GDM1 (cell line): ENCODE measurements around the gene MOSPD3.

Experiments used
- DNase-seq: peaks from one replicate; lab custom pipeline; 2025; lab: John Stamatoyannopoulos, UW

The MOSPD3 gene

DNA sequence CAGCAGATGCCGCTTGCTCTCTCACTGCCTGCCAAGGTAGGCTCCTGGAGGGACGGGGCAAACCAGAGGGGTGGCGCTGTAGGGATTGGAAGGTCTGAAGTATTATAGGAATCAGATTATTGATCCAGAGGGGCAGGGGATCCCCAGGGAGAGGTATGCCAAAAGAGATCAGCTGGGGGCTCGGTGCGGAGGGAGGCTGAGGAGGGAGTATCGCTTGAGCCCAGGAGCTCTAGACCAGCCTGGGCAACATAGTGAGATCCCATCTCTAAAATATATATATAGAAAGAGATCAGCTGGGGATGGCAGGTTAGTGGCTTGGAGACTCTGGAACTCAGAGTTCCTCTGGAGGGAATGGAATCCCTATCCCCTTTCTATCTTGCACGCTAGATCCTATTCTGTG lies 17.2 kb upstream of the MOSPD3 start:
- DNase-seq = no peak

DNA sequence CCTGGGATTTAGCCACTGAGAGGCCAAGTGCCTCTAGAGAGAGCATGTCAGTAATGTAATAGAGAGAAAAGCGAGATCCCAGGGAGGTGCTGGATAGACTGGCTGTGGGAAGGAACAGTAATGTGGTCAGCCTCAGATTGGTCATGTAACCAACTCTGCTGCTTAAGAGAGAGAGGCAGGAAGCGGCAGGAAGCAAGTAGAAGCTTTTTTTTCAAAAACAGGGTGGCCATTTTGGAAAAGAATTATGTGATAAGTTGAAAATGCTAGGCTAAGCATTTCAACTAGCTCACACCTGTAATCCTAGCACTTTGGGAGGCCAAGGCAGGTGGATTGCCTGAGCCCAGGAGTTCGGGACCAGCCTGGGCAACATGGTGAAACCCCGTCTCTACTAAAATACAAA lies 13.9 kb upstream of the MOSPD3 start:
- peak; percentile 53 for DNase-seq

DNA sequence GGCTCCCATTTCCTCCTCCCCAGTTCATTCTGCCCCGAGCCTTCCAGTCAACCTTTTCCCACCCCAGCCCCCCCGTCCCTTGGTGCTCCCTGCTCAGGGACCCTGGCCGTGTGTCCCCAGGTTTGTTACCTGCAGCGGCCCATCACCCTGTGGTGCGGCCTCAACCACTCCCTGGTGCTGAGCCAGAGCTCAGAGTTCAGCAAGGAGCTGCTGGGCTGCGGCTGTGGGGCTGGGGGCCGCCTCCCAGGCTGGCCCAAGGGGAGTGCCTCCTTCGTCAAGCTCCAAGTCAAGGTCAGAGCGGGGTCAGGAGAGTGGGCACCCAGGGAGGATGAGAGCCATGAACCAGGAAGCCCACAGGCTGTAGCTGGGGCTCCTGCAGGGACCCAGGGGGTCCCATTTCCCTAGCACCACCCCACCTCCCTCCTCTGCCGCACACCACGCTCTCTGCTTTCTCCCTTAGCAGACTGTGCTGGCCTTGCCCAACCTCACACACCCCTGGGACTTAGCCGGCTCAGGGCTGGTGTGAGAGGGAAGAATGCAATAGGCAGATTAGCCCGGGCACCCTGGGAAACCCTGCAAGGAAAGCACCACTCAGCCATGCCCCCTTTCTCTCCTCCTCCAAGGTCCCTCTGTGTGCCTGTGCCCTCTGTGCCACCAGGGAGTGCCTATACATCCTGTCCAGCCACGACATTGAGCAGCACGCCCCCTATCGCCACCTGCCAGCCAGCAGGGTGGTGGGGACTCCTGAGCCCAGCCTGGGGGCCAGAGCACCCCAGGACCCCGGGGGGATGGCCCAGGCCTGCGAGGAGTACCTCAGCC lies 12.2 kb upstream of the MOSPD3 start:
- no peak for DNase-seq

DNA sequence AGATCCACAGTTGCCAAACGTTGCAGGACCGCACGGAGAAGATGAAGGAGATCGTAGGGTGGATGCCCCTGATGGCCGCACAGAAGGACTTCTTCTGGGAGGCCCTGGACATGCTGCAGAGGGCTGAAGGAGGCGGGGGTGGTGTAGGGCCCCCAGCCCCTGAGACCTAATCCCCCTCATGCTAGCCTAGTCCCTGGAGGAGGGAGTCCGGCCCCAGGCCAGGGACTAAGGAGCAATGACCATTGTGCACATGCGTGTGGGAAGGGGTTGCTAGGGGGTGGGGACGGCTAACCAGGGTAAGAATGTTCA lies 11.7 kb upstream of the MOSPD3 start:
- no peak for DNase-seq

DNA sequence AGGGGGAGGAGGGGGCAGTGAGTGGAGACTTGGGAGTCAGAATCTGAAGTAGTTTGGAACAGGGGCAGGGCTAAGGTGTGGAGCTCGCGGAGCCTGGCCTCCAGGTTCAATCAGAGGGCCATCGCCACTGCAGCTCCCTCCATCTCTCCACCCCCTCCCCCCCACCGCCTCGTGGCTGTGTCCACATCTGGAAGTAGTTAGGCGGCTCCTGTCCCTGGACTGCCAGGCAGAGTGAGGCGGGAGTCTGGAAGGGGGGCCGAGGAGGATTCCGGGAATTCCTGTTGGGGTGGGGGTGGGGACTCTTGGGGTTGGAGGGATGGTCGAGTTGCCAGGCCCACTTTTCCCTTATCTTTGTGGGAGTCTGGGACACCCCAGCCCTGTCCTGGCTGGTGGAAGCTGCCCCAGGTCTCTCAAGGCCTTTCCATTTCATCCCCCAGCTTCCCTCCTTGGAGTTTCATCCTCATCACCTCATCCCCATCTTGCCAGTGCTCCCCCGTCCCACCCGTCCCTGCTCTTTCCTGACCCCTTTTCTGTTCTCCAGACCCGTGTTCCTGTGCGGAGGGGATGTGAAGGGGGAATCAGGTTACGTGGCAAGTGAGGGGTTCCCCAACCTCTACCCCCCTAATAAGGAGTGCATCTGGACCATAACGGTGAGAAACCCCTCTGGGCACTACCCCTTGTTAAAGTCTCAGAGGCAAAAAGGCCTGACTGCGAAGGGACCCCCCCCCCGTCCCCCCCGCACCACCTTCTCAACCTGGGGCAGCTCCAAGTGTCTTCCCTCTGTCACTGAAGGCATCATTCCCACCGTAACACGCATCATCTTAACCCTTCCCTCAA lies 9.2 kb upstream of the MOSPD3 start:
- DNase-seq = no peak

DNA sequence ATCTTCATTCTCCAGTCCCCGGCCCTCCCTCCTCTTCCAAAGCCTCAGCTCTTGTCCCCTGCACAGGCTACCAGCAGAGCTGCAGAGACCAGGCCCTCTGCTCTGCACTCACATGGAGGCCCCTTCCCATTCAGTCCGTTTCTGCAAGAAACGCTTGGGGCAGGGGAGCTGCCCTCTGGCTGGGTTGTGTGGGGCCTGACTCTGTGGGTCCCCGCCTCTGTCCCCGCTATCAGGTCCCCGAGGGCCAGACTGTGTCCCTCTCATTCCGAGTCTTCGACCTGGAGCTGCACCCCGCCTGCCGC lies 8.7 kb upstream of the MOSPD3 start:
- no peak for DNase-seq

DNA sequence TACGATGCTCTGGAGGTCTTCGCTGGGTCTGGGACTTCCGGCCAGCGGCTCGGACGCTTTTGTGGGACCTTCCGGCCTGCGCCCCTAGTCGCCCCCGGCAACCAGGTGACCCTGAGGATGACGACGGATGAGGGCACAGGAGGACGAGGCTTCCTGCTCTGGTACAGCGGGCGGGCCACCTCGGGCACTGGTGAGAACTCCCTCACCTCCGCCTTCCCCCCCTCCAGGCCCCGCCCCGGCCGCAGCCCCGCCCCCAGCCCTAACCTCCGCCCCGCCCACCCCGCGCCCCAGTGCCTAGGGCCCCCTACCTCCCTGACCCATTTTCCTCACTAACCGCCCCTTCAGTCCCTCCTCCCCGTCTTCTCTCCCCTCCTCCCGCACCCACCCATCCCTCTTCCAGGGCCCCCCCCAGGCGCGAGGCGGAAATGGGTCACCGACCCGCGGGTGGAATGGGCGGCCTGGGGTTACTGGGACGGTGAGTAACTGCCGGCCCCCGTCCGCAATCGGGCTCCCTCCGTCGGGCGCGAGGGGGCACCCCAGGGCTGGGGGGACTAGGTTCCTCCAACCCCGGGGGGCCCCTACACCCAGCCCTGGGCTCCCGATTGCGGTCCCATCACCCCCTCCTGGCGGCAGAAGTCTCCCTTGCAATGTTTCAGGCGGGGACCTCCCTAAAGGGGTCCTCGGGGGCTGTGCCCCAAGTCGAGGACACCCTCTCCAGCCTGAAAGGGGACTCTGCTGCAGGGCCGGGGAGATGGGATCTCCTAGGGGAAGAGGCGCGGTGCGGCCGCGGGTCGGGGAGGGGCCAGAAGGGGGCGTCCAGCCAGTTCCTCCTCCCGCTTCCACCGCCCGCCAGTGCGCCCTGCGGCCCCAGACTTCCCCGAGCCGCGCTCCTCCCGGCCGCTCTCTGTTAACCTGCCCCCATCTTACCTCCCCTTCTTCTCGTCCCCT lies 8.0 kb upstream of the MOSPD3 start:
- peak; percentile 65 for DNase-seq

DNA sequence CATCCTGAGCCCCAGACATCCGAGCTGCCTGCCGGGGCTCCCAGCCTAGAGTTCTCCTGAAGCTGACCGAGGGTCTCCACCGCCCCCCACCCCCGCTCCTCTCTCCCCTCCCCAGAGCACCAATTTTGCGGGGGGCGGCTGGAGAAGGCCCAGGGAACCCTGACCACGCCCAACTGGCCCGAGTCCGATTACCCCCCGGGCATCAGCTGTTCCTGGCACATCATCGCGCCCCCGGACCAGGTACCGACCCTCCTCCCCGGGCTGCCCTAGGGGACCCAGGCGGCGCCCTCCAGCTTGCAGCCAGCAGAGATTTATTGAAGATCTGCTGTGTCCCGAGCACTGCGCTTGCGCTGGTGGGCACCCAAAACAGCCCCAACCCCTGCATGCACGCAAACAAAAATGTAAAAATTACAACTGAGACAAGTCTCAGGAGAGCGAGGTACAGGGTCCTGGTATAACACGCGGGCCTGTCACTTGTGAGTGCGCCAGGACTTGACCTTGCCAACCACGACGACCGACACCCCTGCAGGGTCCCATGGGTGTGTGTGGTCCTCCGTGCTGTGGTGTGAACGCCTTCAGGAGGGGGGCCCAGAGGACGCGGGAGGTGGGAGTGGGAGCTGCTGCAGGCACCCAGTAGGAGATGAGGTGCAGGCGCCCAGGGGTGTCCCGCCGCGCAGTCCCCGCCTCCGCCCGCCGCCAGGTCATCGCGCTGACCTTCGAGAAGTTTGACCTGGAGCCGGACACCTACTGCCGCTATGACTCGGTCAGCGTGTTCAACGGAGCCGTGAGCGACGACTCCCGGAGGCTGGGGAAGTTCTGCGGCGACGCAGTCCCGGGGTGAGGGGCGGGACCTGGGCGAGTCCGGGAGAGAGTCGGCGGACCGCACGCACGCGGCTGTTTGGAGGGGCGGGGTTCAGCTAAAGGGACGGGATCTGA lies 7.1 kb upstream of the MOSPD3 start:
- DNase-seq = no peak

DNA sequence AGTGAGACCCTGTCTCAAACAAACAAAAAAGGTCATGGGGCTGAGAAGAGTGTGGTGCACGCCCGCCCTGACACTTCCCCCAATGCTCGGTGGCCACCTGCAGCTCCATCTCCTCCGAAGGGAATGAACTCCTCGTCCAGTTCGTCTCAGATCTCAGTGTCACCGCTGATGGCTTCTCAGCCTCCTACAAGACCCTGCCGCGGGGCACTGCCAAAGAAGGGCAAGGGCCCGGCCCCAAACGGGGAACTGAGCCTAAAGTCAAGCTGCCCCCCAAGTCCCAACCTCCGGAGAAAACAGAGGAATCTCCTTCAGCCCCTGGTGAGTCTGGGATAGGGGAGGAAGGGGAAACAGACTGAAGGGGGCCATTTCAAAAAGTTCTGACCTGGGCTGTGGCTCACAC lies 6.0 kb upstream of the MOSPD3 start:
- DNase-seq = no peak

DNA sequence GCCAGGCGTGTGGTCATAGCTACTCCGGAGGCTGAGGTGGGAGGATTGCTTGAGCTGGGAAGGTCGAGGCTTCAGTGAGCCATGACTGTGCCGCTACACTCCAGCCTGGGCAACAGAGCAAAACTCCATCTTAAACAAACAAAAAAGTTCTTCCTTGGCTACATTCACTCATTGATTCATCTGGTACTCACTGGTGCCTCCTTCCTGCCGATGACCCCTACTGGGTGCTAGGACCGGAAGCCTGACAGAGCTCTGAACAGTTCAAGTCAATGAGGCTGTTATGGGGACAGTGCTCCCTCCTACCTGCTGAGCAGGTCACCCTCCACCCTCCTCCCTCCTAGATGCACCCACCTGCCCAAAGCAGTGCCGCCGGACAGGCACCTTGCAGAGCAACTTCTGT lies 5.2 kb upstream of the MOSPD3 start:
- no peak for DNase-seq

DNA sequence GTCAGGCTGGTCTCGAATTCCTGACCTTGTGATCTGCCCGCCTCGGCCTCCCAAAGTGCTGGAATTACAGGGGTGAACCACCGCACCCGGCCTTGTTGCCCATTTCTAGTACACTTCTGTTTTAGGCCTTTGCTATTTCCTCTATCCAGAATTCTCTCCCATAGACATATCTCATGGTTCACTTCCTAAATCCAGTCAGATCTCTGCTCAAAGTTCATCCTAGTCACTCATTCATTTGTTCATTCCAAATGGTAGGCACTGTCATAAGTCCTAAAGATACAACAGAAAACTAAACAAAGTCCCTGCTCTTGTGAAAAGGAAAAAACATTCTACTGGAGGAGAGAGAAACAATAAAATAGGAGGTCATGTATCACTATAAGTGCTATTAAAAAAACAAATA lies 2.4 kb upstream of the MOSPD3 start:
- DNase-seq = no peak

DNA sequence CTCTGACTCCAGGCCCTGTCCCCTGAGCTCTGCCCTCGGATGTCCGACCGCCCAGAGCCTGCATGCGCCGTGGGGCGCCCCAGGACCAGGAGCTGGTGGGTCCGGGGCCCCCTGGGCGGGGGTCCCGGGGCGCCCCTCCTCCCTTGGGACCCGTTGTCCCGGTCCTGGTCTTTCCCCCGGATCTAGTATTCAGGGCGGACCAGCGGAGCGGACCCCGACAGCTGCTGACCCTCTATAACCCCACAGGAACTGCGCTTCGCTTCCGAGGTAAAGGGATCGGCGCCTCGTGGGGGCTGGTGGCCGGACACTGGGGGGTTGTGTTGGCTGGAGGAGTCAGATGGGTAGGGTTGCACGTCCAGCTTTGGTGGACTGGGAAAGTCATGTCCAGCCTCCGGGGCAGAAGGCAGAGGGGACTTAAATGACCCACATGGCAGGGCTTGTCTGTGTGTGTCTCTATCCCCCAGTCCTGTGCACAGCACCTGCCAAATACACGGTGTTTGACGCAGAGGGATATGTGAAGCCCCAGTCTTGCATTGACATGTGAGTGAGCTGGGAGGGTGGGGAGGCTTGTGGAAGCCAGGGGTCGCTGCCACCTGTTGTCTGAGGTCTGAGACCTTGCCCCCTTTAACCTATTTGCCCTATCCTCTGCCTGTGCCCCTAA lies 520 bp downstream of the MOSPD3 start:
- no peak for DNase-seq

DNA sequence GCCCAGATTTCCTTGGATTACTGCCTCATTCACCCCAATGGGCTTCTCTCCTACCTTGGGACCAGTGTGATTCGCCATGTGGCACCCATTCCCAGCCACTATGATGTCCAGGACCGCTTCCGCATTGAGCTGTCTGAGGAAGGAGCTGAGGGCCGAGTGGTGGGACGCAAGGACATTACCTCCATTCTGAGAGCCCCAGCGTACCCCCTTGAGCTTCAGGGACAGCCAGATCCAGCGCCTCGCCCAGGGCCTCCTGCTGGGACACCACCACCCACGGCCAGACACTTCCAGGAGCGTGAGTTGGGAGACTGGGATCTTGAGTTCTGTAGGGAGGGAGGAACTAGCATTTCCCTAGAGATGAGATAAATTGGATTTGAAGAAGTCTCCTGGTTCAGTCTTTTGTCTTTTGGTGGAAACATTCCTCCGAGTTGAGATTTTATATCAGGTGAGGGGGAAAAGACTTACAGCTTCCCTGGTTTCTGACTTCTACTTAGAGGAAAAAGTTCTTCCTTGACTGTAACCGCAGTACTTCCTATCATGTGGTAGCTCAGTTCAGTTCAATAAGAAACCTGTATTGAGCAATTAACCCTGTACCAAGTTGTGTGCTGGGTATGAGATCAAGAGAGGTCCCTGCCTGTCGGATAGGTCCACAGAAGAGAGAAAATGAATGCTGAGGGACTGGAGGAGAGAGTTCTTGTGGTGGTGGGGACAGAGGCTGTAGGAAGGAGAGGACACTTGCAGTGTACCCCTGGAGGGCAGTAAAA lies 1.3 kb downstream of the MOSPD3 start:
- no peak for DNase-seq

DNA sequence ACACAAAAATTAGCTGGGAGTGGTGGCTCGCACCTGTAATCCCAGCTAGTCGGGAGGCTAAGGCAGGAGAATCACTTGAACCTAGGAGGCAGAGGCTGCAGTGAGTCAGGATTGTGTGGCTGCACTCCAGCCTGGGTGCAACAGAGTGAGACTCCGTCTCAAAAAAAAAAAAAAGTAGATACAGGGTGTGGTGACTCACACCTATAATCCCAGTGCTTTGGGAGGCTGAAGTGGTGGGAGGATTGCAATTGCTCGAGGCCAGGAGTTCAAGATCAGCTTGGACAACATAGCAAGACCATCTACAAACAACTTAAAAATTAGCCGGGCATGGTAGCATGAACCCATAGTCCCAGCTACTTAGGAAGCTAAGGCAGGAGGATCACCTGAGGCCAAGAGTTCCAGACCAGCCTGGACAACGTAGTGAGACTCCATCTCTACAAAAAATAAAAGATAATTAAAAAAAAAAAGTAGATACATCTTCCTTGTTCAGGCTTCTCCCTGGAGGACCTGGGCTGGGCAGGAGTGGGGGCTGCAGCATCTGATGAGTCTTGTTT lies 2.0 kb downstream of the MOSPD3 start:
- DNase-seq = no peak

DNA sequence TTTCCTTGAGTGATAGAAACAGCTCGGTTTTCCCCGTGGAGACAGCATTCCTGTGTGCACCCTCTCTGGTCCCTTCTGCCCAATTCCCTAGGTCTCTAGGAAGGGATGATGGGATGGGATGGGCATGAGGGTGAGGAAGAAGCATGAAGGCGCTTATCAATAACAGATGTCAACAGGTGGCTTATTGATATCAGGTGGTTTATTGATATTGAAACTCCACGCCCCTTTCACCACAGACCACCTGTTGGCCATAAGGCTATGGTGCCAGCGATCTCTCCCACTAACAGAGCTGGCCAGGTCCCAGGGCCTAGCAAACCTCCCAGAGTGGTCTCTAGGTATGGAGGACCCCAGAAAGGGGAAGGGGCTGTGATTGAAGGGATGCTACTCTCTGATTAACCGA lies 7.9 kb downstream of the MOSPD3 start:
- no peak for DNase-seq

DNA sequence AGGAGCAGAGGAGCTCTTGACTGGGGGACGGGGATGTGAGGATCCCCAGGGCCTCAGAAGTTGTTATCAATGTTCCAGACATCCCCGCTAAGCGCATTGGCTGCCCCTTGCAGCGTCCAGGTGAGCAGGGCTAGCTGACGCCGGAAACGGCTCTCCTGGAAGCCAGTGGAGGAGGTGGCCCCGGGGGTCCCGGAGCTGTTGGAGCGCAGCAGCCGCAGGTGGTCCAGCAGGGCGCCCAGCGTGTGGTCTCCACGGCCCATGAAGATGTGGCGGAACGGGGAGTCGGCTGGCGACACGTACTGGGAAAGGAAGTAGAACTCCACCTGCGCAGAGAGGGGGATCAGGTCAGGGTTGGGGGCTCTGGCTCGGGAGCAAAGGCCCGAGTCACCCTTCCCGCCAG lies 8.5 kb downstream of the MOSPD3 start:
- no peak for DNase-seq

DNA sequence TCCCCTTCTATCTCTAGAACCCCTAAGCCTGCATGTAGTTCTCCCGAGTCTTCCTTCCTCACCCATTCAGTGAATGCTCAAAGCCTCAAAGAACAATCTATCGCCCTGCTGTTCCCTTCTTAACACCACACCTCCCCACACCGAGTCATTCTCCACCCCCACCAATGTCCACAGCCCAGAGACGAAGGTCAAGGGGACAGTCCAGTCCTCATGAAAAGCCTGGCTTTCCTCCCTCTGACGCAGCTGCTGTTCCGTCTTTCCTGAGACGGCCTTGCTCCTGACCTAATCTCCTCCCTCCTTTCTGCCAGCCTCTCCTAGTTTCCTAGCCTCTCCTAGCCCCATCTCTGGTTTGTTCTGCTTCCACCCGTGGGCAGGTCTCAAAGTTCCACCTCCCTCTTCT lies 9.2 kb downstream of the MOSPD3 start:
- DNase-seq = no peak

DNA sequence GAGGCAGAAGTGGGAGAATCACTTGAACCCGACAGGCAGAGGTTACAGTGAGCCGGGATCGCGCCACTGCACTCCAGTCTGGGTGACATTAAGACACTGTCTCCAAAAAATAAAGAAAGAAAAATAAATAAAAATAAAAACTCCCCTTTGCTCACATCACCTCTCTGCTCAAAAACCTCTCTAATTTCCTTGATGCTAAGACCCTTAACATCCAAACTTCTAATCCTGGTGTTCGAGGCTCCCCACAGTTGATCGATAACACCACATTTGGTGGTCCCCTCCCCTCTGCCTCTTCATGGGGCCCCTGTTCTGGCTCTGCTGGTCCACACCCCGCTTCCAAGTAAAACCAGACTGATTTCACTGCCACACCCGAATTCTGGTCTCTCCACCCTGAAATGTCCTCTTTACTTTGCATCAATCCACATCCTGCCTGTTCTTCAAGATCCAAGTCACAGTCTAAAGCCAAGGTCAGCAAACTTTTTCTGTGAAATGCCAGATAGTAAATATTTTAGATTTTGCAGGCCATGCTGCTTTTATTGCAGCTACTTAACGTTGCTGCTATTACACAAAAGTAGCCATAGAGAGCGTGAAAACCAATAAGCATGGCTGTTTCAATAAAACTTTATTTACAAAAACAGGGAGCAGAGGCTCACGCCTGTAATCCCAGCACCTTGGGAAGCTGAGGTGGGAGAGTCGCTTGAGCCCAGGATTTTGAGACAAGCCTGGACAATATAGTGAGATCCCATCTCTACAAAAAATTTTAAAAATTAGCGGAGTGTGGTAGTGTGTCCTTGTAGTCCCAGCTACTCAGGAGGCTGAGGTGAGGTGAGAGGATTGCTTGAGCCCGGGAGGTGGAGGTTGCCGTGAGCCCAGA lies 11.8 kb downstream of the MOSPD3 start:
- no peak for DNase-seq

DNA sequence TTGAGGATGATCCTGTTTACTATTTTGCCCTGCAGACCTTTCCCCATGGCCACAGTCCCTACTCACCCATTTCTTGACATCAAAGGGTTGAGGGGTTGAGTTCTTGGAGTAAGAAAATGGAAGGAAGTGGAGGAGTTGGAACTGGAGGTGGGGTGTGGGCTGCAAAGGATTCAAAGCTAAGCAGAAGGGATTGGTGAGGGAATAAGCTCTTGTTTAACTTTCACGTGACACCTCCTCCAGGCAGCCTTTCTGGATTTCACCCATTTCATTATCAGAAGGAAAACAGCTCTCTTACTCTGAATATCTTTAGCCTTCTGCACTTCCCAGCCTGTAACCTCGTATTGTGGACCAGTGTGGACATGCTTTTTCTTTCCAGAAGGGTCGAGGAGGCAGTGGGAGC lies 13.7 kb downstream of the MOSPD3 start:
- no peak for DNase-seq
